GM21360 (cell line): Measurements from ENCODE around the gene GPR34.
"Not testable (repeated sequence)": the region's sequence is repeated elsewhere in the genome, so short reads cannot be mapped to it uniquely, and the experiment has no call there.

Experiments
- ATAC-seq: cut with Tn5 transposase; IDR thresholded peaks from one replicate; pipeline ENCODE4 v1.9.1; 2021; ENCODE audit warnings: mild to moderate bottlenecking, moderate library complexity; ENCODE audit not compliant: unreplicated experiment

GPR34 gene

DNA sequence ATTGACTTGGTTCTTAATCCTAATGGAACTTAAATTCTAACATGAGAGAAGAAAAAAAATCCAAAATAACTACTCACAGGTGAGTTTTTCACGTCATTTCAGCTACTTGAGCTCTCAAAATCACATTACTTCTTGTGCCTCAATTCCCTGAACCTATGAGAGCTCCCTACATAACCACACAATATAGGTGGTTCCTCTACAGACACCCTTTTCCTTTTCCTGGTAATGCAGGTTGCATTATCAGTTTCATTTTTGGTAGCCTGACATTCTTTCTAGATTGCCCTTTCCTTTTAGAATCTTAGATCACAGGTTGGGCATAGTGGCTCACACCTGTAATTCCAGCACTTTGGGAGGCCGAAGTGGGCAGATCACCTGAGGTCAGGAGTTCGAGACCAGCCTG lies 4.3 kb downstream of the GPR34 start:
- no peak for ATAC-seq

DNA sequence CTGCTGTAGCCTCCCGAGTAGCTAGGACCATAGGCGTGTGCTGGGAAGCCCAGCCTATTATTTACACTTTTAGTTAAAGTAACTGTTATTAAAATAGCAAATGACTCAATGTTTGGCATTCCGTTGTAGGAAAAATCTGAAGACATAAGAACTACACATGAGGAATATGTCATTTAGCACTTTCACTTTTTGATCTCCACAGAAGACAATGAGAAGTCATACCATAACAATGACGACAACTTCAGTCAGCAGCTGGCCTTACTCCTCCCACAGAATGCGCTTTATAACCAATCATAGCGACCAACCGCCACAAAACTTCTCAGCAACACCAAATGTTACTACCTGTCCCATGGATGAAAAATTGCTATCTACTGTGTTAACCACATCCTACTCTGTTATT lies 6.7 kb downstream of the GPR34 start:
- no peak for ATAC-seq

GRCh38 chrX:41703574-41704029 lies 14.8 kb downstream of the GPR34 start:
- no peak for ATAC-seq

- ATAC-seq: no peak
Observed at GRCh38 chrX:41705042-41705441, 16.3 kb downstream of the GPR34 start.

DNA sequence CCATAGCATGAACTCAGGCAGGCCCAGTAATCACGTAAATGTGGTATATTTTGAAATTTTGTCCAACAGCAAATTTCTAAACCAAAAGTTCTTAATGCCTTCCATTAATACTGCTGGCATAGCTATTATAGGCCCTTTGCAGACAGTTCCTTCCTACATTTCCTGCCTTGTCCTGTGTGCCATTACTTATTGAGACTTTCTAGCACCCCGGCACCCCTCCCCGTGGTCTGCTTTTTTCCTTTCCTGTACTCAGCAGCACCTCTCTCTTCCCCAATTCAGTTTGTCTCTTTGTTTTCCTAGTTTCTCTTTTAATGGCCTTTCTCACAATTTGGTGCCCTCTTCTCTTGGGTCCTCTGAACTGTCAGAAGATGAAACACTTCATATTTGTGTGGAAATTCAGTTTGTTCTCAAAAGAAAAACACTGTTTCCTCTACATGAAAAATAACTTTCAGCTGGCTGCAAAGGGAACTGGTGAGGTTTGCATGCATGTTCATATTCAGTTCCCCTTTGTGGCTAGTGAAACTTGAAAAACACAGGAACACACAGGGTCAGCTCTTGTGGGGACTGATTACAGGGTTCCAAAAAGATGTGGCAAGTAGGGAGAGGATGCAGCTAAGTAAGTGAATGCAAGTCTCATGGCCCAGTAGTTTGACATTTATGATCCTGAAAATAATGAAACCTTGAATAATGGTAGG lies 17.1 kb downstream of the GPR34 start:
- ATAC-seq: peak; percentile 85

GRCh38 chrX:41707218-41707617 lies 18.4 kb downstream of the GPR34 start:
- ATAC-seq: no peak

DNA sequence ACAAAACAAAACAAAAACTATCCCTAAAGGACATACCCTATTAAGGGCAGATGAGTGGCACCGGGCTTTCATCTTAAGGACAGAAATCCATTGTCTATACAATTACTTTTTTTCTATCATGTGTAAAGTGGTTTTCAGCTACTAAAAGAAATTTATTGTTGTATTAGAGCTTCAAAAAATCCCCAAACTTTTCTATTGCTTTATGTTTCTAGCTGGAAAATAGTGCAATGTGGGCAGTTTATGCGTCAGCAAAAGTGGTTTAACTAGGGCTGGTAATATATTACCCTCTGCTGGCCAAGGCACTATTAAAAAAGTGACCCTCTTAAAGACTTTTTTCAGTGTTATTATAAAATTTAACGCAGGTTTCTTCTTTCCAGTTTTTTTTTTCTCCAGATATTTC lies 19.7 kb downstream of the GPR34 start:
- no peak for ATAC-seq

DNA sequence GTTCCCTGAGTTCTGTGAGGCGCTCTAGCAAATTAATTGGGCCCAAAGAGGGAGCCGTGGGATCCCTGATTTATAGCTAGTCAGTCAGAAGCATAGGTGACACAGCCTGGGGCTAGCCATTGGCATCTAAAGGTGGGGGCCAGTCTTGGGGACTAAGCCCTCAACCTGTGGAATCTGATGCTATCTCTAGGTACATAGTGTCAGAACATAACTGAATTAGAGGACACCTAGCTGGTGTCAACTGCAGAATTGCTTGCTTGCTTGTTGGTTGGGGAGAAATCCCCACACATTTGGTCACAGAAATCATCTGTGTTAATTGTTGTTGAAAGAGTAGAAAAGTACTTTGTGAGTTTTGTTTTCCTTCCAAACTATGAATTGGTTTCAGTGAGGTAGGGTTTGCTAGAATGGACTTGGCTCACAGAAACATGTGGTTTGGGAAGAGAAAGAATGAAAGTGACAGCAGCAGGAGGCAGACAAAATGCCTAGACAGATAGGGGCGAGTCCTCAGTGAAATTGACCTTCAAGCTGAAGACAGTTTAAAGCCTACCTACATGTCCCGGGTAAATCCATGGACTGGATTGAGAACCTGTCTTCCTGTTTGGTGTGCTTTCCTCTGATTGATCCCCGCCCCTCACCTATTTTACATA lies 22.4 kb downstream of the GPR34 start:
- no peak for ATAC-seq

DNA sequence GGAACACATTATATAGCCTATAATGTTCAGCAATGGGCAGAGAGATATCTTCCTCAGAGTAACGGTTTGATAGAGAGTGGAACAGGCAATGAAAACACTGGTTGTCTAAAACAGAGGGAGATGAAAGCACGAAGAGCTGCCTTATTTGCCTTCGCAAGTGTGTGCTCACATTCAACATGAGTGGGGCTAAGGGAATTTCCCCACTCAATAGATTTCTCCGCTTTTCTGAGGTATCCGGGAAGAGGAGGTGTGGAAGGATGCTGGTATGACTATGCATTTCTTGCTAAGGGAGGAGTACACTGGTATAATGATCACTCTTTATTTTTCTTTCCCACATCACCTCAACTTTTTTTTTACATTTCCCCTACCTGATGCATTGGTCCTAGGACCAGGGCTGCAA lies 27.4 kb downstream of the GPR34 start:
- ATAC-seq: no peak

GRCh38 chrX:41716767-41717473 lies 28.1 kb downstream of the GPR34 start:
- no peak for ATAC-seq

- ATAC-seq: no peak
Observed at GRCh38 chrX:41718481-41719235, 29.9 kb downstream of the GPR34 start.

GRCh38 chrX:41719610-41720009 lies 30.8 kb downstream of the GPR34 start:
- ATAC-seq: not testable (repeated sequence)

DNA sequence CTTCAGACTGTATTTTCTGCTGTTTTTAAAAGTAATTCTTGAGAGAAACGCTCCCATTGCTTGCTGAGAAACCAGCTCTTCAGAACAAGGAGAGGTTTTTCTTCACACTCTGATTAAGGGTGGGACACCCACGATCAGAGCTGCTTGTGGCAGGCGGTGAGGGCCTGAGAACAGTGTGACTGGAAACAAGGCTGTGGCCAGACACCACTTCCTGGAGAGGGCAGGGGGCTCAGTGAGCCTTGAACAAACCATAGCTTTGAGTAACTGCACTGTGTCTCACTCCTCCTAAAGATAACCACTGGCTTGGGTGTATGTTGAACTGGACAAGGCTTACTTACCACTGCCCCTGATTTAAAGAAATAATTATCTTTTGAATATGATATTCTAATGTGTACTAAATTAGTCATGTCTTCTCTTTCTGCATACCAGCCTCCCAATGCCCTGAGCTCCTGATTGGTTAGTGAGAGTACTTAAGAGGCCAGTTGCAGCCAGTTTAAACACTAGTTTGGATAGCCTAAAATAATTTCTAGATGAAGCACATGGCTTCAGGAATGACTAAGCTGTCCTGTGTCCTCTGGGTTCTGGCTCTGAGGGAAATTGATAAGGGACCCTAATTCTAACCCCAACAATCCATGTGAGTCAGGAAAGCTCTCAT lies 31.5 kb downstream of the GPR34 start:
- ATAC-seq: peak; percentile 78

DNA sequence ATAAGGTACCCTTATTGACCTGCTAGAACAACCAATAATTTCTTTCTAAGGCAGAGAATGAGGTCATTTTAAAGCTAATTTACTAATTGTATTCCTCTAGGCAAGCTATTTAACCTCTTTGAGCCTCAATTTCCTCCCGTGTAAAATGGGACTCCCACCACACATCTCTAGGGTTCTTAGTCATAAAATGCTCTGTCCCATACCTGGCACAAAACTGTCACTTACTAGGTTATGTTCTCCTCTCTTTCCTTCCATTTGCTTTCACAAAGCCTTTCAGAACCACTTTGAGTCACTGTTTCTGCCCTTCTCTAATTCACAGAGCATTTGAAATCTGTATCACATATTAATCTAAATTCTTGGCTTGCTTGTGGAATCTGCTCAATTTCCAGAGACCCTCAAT lies 32.8 kb downstream of the GPR34 start:
- ATAC-seq: peak; percentile 72

DNA sequence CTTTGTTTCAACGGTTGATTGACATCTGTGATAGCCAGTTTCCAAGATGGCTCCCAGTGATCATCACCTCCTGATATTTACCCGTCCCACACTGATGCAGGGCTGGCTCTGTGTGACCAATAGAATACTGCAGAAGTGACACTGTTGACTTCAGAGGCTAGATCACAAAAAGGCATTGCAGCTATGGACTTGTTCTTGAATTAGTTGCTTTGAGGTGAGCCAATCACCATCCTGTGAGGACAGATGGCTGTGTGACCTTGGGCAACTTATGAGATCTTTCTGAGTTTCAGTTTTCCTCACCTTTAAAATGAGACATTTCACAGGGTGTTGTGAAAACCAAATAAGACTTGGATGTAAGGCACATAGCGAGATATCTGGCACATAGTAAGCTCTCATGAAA lies 33.4 kb downstream of the GPR34 start:
- ATAC-seq: no peak

DNA sequence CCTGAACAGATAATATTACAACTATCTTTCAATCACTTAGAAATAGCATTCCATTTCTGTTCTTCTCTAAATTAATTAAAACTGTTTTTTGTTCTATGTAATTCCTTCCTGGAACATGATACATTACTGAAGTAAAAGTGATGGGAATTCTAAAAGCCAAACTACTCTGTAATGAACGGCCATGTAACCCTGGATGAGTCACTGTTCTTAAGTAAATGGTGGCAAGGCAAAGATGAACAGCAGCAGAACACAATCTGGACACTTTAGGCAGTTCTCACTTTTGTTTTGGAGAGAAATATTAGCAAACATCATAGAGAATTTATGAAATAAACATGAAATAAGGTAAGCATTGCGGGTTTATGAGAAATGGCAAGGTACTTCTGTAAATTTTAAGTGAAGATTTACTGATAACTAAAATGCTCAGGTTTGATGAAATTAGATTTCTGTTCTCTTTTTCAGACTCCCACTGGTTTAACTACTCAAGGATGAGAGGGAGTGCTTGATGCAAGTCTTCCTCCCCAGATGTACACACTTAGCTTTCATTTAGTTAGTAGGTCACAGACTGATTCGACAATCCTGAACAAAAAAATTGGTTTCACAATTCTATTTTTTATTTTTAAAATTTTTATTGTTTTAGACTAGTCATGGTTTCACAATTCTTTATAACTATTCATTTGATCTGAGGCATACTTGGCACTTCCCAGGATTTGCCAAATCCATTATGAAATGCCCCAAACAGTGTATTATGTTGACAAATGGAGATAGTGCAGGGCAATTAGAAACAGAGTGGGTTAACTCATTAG lies 34.2 kb downstream of the GPR34 start:
- ATAC-seq: no peak

DNA sequence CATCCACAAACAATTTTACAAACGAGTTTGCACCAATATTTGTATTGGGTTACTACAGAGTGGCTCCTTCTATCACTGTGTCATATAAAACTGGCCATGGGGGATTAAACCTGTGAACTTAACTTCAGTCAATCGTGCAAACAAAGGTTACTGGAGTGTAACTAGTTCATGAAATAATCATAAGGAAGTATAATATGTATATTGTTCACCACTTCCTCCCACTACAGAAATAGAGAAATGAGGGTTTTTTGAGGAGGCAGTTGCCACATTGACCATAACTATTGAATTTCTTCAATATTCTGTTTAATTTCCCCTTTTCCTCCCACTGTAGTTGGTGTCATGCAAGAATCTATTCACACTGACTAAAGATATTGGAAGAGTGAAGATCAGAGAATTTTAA lies 35.1 kb downstream of the GPR34 start, which contains the start of gene GPR82:
Gene GPR82 (plus strand): TSS at position 356 of the 400 bp plus-strand sequence. CDS start 2,846 bp downstream, outside the sequence.
- no peak for ATAC-seq

- ATAC-seq: no peak
Observed at GRCh38 chrX:41728125-41728524, 39.4 kb downstream of the GPR34 start.

- no peak for ATAC-seq
Observed at GRCh38 chrX:41730081-41730480, 41.3 kb downstream of the GPR34 start.

GRCh38 chrX:41732260-41732659 lies 43.5 kb downstream of the GPR34 start:
- ATAC-seq: no peak
